IPS-18a (cell line): Measurements from ENCODE around the gene ITGBL1.
"Not testable (repeated sequence)": the region's sequence is repeated elsewhere in the genome, so short reads cannot be mapped to it uniquely, and the experiment has no call there.

Experiments used
- H3K27ac ChIP-seq: one replicate; pipeline ENCODE4 v1.5.1; 2013; ENCODE audit warnings: low read length
- H3K27me3 ChIP-seq: one replicate; pipeline ENCODE4 v1.6.1; 2013; ENCODE audit warnings: mild to moderate bottlenecking, low read length; ENCODE audit not compliant: control insufficient read depth, insufficient read depth
- H3K36me3 ChIP-seq: one replicate; pipeline ENCODE4 v1.6.1; 2013; ENCODE audit warnings: low read depth, low read length; ENCODE audit not compliant: control insufficient read depth
- H3K4me1 ChIP-seq: one replicate; pipeline ENCODE4 v1.6.1; 2013; ENCODE audit warnings: low read depth, low read length; ENCODE audit not compliant: control insufficient read depth
- H3K4me3 ChIP-seq: one replicate; pipeline ENCODE4 v1.5.1; 2013; ENCODE audit warnings: low read length
- H3K9ac ChIP-seq: one replicate; pipeline ENCODE4 v1.6.1; 2013; ENCODE audit warnings: mild to moderate bottlenecking, low read length, moderate library complexity
- H3K9me3 ChIP-seq: one replicate; pipeline ENCODE4 v1.6.1; 2013; ENCODE audit warnings: low read depth, low read length; ENCODE audit not compliant: control insufficient read depth

The ITGBL1 gene

GRCh38 chr13:101515504-101515903 lies 63.0 kb downstream of the ITGBL1 start:
- no peak overlapping the region for H3K9ac ChIP-seq
- H3K27ac ChIP-seq: no peak overlapping the region
- H3K4me3 ChIP-seq: no peak overlapping the region
- no peaks in the 10 kb centered on the region for H3K9me3 ChIP-seq
- H3K4me1 ChIP-seq: peaks cover 7% of the 10 kb centered on the region
- no peaks in the 10 kb centered on the region for H3K27me3 ChIP-seq
- no peaks in the 10 kb centered on the region for H3K36me3 ChIP-seq

- no peak overlapping the region for H3K9ac ChIP-seq
- H3K4me1 ChIP-seq: peaks cover 7% of the 10 kb centered on the region
- no peak overlapping the region for H3K27ac ChIP-seq
- H3K9me3 ChIP-seq: no peaks in the 10 kb centered on the region
- H3K36me3 ChIP-seq: no peaks in the 10 kb centered on the region
- H3K4me3 ChIP-seq: no peak overlapping the region
- H3K27me3 ChIP-seq: no peaks in the 10 kb centered on the region
Measured at GRCh38 chr13:101516262-101516661, 63.8 kb downstream of the ITGBL1 start.

DNA sequence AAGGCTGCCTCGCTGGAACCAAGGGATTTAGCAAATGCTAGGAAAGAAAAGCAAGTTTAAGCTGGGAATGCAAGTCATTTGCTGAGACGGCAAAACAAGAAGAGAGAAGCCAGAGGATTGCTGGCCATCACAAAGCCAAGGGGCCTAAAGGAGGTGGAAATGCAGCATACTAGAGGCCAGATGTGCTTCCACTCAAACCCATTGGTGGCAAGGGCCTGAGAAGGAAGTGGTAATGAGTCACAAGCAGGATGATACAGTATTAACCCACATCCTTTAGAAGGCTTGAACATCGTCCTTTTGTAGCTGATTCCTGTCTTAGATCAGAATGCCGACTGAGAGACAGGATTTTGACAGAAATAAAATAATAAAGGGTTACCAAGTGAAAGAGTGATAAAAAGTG lies 68.2 kb downstream of the ITGBL1 start:
- peaks cover 7% of the 10 kb centered on the region for H3K4me1 ChIP-seq
- H3K9ac ChIP-seq: no peak overlapping the region
- H3K27me3 ChIP-seq: no peaks in the 10 kb centered on the region
- no peaks in the 10 kb centered on the region for H3K9me3 ChIP-seq
- no peaks in the 10 kb centered on the region for H3K36me3 ChIP-seq
- no peak overlapping the region for H3K27ac ChIP-seq
- H3K4me3 ChIP-seq: no peak overlapping the region

- Histone ChIP-seq H3K36me3 (no peaks in the 10 kb centered on the region), H3K27me3 (no peaks in the 10 kb centered on the region), H3K9me3 (no peaks in the 10 kb centered on the region), H3K4me1 (peaks cover 7% of the 10 kb centered on the region), H3K9ac (no peak overlapping the region), H3K27ac (no peak overlapping the region), H3K4me3 (no peak overlapping the region)
Measured at GRCh38 chr13:101521371-101521770, 68.9 kb downstream of the ITGBL1 start.

GRCh38 chr13:101522607-101523006 lies 70.1 kb downstream of the ITGBL1 start:
- no peak overlapping the region for H3K4me3 ChIP-seq
- no peak overlapping the region for H3K9ac ChIP-seq
- H3K27me3 ChIP-seq: no peaks in the 10 kb centered on the region
- peaks cover 4% of the 10 kb centered on the region for H3K4me1 ChIP-seq
- no peaks in the 10 kb centered on the region for H3K9me3 ChIP-seq
- H3K27ac ChIP-seq: no peak overlapping the region
- H3K36me3 ChIP-seq: no peaks in the 10 kb centered on the region

DNA sequence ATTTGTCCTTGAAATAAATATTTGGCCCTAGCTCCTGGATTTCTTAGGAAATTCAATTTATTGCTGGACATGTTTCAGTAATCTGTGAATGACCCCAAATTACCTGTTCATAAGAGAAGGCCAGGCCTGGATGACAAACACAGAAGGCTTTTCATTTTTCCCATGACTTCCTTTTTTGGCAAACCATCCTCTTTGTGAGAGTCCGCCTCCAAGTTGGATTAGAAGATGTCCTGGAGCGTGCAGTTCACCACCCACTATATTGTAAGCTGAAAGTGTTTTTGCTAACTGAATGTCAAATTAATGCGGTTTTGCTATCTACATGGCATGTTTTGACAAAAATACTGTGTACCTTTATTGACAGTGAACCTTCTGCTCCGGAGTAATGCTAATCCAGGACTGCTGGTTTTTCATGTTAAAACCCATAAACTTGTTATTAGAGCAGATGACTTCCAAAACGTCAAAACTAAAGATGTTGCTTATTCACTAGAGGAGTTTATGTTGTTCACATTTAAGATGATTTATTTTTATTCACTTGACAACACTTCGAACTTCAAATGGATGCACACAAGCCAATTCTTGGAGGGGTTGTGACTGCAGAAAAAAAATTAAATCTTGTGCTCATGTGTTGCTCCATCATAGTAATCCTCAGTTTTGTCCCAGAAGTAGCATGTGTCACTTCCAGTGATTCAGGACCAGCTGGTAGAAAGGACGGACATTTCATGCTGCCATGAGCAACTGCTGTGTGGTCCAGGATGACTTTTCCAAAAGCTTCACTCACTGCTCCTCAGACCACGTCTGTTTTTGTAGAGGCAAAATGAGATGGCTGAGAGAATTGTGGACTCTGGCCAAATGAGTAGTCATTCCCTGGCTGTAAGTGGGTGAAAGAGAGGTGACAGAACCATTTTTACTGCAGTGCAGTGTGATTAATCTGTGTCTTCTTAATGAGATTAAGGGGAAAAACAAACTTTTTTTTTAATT lies 71.0 kb downstream of the ITGBL1 start:
- H3K4me1 ChIP-seq: no peaks in the 10 kb centered on the region
- H3K27me3 ChIP-seq: no peaks in the 10 kb centered on the region
- H3K4me3 ChIP-seq: no peak overlapping the region
- no peaks in the 10 kb centered on the region for H3K36me3 ChIP-seq
- no peaks in the 10 kb centered on the region for H3K9me3 ChIP-seq
- H3K27ac ChIP-seq: no peak overlapping the region
- no peak overlapping the region for H3K9ac ChIP-seq

DNA sequence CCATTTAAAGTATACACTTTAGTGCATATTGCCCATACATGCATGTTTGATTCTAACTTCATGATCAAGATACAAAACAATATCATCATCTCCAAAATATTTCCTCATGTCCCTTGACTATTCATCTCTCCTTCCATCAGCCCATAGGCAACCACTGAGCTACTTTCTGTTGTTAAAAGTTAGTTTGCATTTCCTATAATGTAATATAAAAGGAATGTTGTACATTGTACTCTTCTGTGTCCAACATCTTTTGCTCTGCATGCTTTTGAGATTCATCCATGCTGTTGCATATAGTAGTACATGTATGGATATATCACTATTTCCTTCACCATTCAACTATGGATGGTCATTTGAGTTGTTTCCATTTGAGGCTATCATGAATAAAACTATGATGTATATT lies 74.7 kb downstream of the ITGBL1 start:
- no peak overlapping the region for H3K27ac ChIP-seq
- H3K36me3 ChIP-seq: no peaks in the 10 kb centered on the region
- no peaks in the 10 kb centered on the region for H3K4me1 ChIP-seq
- no peaks in the 10 kb centered on the region for H3K9me3 ChIP-seq
- H3K27me3 ChIP-seq: no peaks in the 10 kb centered on the region
- H3K4me3 ChIP-seq: no peak overlapping the region
- no peak overlapping the region for H3K9ac ChIP-seq

DNA sequence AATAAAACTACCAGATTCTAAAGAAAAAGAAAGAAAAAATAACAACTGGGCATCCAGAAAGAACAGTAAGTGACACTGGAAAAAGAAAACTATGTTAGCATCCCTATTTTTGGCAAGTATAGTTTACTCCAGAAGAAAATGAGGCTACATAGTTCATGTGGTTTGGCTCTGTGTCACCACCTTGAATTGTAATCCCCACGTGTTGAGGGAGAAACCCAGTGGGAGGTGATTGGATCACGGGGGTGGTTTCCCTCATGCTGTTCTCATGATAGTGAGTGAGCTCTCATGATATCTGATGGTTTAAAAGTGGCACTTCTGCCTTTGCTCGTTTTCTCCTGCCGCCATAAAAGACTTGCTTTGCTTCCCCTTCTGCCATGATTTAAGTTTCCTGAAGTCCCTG lies 76.9 kb downstream of the ITGBL1 start:
- Histone ChIP-seq H3K4me3 (no peak overlapping the region), H3K27me3 (no peaks in the 10 kb centered on the region), H3K9ac (no peak overlapping the region)

DNA sequence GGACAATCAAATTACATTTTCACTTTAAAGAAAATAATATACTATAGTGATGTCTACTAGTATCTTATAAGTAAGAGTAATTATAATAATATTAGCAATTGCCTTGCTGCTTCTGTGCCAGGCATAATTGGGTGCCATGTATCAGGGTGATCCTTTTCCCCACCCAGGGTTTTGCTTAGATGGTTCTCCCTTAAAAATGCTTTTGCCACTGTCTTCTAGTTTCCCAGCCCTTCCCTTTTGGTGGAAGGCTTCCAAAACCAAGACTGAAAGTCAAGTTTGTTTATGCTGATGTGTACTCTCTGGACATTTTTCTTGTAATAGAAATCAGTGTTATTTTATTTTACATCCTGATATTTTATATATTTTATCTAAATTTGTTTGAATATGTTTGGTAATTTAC lies 77.8 kb downstream of the ITGBL1 start:
- no peak overlapping the region for H3K9ac ChIP-seq
- H3K9me3 ChIP-seq: no peaks in the 10 kb centered on the region
- H3K27ac ChIP-seq: no peak overlapping the region
- H3K27me3 ChIP-seq: no peaks in the 10 kb centered on the region
- no peaks in the 10 kb centered on the region for H3K36me3 ChIP-seq
- no peaks in the 10 kb centered on the region for H3K4me1 ChIP-seq
- H3K4me3 ChIP-seq: no peak overlapping the region

More for the DNA sequence above, 76.9 kb downstream of the ITGBL1 start:
- Histone ChIP-seq H3K4me1 (no peaks in the 10 kb centered on the region), H3K36me3 (no peaks in the 10 kb centered on the region), H3K9me3 (no peaks in the 10 kb centered on the region), H3K27ac (no peak overlapping the region)

- no peak overlapping the region for H3K27ac ChIP-seq
- H3K27me3 ChIP-seq: no peaks in the 10 kb centered on the region
- H3K9ac ChIP-seq: no peak overlapping the region
- no peak overlapping the region for H3K4me3 ChIP-seq
- H3K9me3 ChIP-seq: no peaks in the 10 kb centered on the region
- no peaks in the 10 kb centered on the region for H3K36me3 ChIP-seq
- H3K4me1 ChIP-seq: no peaks in the 10 kb centered on the region
Measured at GRCh38 chr13:101535192-101535746, 82.8 kb downstream of the ITGBL1 start.

- Histone ChIP-seq H3K9ac (no peak overlapping the region), H3K36me3 (no peaks in the 10 kb centered on the region), H3K27me3 (no peaks in the 10 kb centered on the region), H3K9me3 (no peaks in the 10 kb centered on the region), H3K4me1 (no peaks in the 10 kb centered on the region), H3K4me3 (no peak overlapping the region), H3K27ac (no peak overlapping the region)
Measured at GRCh38 chr13:101536079-101536478, 83.6 kb downstream of the ITGBL1 start.

- not testable (repeated sequence) for H3K9me3 ChIP-seq, H3K27ac ChIP-seq, H3K9ac ChIP-seq, H3K4me3 ChIP-seq, H3K27me3 ChIP-seq, H3K4me1 ChIP-seq, H3K36me3 ChIP-seq
Measured at GRCh38 chr13:101544544-101544943, 92.1 kb downstream of the ITGBL1 start.
